K562 (cell line): ENCODE results near the gene JPH4. TPM values are rescaled to one million over a fixed set of nuclear protein-coding genes. Genes with fewer than 3 reads are reported as not detected.

Source experiments
- ATAC-seq: fragments of 200-7000 bp; cut with Tn5 transposase; 3 replicates; pipeline ENCODE4 v1.9.1; 2020; ENCODE audit warnings: moderate library complexity
- BruUV-seq: library from RNA; stranded (reverse); fragments of 400-500 nt; replicated peaks from 2 replicates; lab custom pipeline; 2021; lab: Mats Ljungman, UMichigan
- CTCF ChIA-PET: fragments of 300-600 bp; formaldehyde crosslinking; extraction: SDS; loops from one replicate; lab custom pipeline; 2021; ENCODE audit warnings: low intra/inter-chr PET ratio; lab: Yijun Ruan, JAX
- POLR2A ChIA-PET: fragments of 300-600, 350-650 bp; sonication (Branson Sonifier 250); formaldehyde crosslinking; extraction: SDS; loops from one replicate; lab custom pipeline; 2021; ENCODE audit warnings: antibody characterized with exemption, inconsistent platforms; lab: Yijun Ruan, JAX
- DNase-seq, 4 experiments: peaks; one replicate each; pipeline versions ENCODE4 v3.0.0 to v3.0.0-alpha.2; 2011 to 2018; ENCODE audit warnings: low spot score in 3 of 4, mixed read lengths in 3 of 4; ENCODE audit errors: extremely low read depth in 1 of 4
- FAIRE-seq: peaks from 2 replicates; lab custom pipeline; 2011; peaks lifted over from hg19 to GRCh38; lab: Jason Lieb, UNC
- H2AFZ ChIP-seq: 2 replicates; pipeline ENCODE4 v1.6.0; 2011; ENCODE audit warnings: low read depth, low read length, control low read depth, inconsistent platforms
- H3K27ac ChIP-seq: fragments of 200-600 bp; 3 replicates; pipeline ENCODE4 v1.8.0; 2011; ENCODE audit warnings: low read depth, mild to moderate bottlenecking, control low read depth, inconsistent platforms, low read length, moderate library complexity, mixed read lengths; ENCODE audit errors: extremely low read depth
- H3K27me3 ChIP-seq, 2 experiments: fragments of 300-600 bp in 1 of 2; 2 replicates in 1 of 2; 3 replicates in 1 of 2; pipeline versions ENCODE4 v1.6.0 to v1.8.0; 2011; ENCODE audit warnings: inconsistent platforms in 2 of 2, low read length in 2 of 2, mild to moderate bottlenecking in 1 of 2, mixed read lengths in 1 of 2, moderate library complexity in 1 of 2; ENCODE audit not compliant: control insufficient read depth in 2 of 2, insufficient read depth in 2 of 2
- H3K36me3 ChIP-seq: fragments of 300-600 bp; 3 replicates; pipeline ENCODE4 v1.8.0; 2011; ENCODE audit warnings: mild to moderate bottlenecking, low read length, inconsistent platforms; ENCODE audit not compliant: control insufficient read depth, insufficient read depth
- H3K4me1 ChIP-seq, 2 experiments: fragments of 200-600 bp in 1 of 2; replicated peaks in 1 of 2; 2 replicates in 1 of 2; 3 replicates in 1 of 2; pipeline versions ENCODE4 v1.5.1 to v1.8.0; 2011; ENCODE audit warnings: inconsistent platforms in 2 of 2, low read length in 2 of 2, mild to moderate bottlenecking in 1 of 2, mixed read lengths in 1 of 2, moderate library complexity in 1 of 2; ENCODE audit not compliant: control insufficient read depth in 2 of 2, insufficient read depth in 2 of 2
- H3K4me2 ChIP-seq: 2 replicates; pipeline ENCODE4 v1.6.1; 2011; ENCODE audit warnings: low read length, control low read depth, inconsistent platforms, mixed read lengths; ENCODE audit not compliant: insufficient read depth
- H3K4me3 ChIP-seq: fragments of 200-600 bp; sonication (generic), shearing (Covaris generic); 2 replicates; pipeline ENCODE4 v1.5.1; 2016; ENCODE audit warnings: control low read depth, inconsistent platforms
- H3K79me2 ChIP-seq: fragments of 200-600 bp; 3 replicates; pipeline ENCODE4 v1.8.0; 2011; ENCODE audit warnings: low read length, inconsistent platforms; ENCODE audit not compliant: control insufficient read depth, insufficient read depth
- H3K9ac ChIP-seq, 2 experiments: 2 replicates each; pipeline versions ENCODE4 v1.6.0 to v1.6.1; 2011; ENCODE audit warnings: low read depth in 2 of 2, low read length in 2 of 2, control low read depth in 1 of 2, inconsistent platforms in 1 of 2, mild to moderate bottlenecking in 1 of 2, mixed read lengths in 1 of 2; ENCODE audit not compliant: insufficient read depth in 1 of 2
- H3K9me1 ChIP-seq: one replicate; pipeline ENCODE4 v1.6.0; 2011; ENCODE audit warnings: inconsistent platforms, mild to moderate bottlenecking, low read length, moderate library complexity; ENCODE audit not compliant: control insufficient read depth, insufficient read depth
- H3K9me3 ChIP-seq: replicated peaks from 2 replicates; pipeline ENCODE4 v1.5.1; 2011; ENCODE audit warnings: low read depth, low read length, inconsistent platforms; ENCODE audit not compliant: control insufficient read depth, insufficient read depth
- H4K20me1 ChIP-seq: replicated peaks from 2 replicates; pipeline ENCODE4 v1.6.1; 2011; ENCODE audit warnings: low read length, inconsistent platforms, mixed read lengths; ENCODE audit not compliant: control insufficient read depth, insufficient read depth
- CHCHD3 ChIP-seq: fragments of 250-450 bp; sonication (Bioruptor Pico); IDR thresholded peaks from 2 replicates; pipeline ENCODE4 v2.1.2; 2022; ENCODE audit warnings: mild to moderate bottlenecking
- IRF9 ChIP-seq: fragments of 450-650 bp; IDR thresholded peaks from 2 replicates; pipeline ENCODE4 v1.6.1; 2016; ENCODE audit warnings: missing biosample characterization, missing genetic modification characterization
- MAFK ChIP-seq: IDR thresholded peaks from 2 replicates; pipeline ENCODE4 v1.6.1; 2011; ENCODE audit warnings: low read length, improper control_type of control experiment
- MTF1 ChIP-seq: fragments of 250-450 bp; sonication (Bioruptor Pico); IDR thresholded peaks from 2 replicates; pipeline ENCODE4 v1.9.0; 2021; ENCODE audit warnings: moderate library complexity, mild to moderate bottlenecking, inconsistent platforms, borderline replicate concordance
- TARDBP ChIP-seq: fragments of 450-650 bp; IDR thresholded peaks from 2 replicates; pipeline ENCODE4 v1.6.1; 2016
- TFAM ChIP-seq: fragments of 250-450 bp; sonication (Bioruptor Pico); conservative IDR thresholded peaks from 2 replicates; pipeline ENCODE4 v1.5.0; 2021; ENCODE audit warnings: mild to moderate bottlenecking, moderate library complexity
- ZNF23 ChIP-seq: fragments of 250-450 bp; sonication (Bioruptor Pico); IDR thresholded peaks from 2 replicates; pipeline ENCODE4 v1.4.0; 2020; ENCODE audit warnings: mild to moderate bottlenecking
- ZNF407 ChIP-seq: fragments of 450-650 bp; IDR thresholded peaks from 2 replicates; pipeline ENCODE4 v1.6.1; 2016; ENCODE audit warnings: low read depth
- WGBS: fragments of 100-300 bp; shearing (Covaris generic); methylation state at CpG from one replicate; pipeline ENCODE4 v1.1.6; 2016; ENCODE audit warnings: low coverage, mixed read lengths; ENCODE audit not compliant: insufficient coverage; ENCODE audit errors: missing lambda C conversion rate; 5-methylcytosine and 5-hydroxymethylcytosine counted together
- in situ Hi-C: fragments of 300-500 bp; cut with MboI; formaldehyde crosslinking; loops from 4 replicates; pipeline ENCODE4 v1.15.0; 2018; ENCODE audit warnings: inconsistent platforms, mixed read lengths
- intact Hi-C: fragments of 100-400 bp; cut with micrococcal nuclease; formaldehyde crosslinking; loops from 2 replicates; pipeline ENCODE4 v1.14.2; 2022
- polyA plus RNA-seq, 8 experiments: library from polyadenylated mRNA; depleted of rRNA in 4 of 8; stranded (reverse) in 5 of 8; unstranded in 3 of 8; fragments of >200 nt; fragmentation: Nextera tagmentation in 2 of 8; fragmentation: Illumina TruSeq in 1 of 8; extraction: Ambion mirVana in 2 of 8; extraction: Trizol in 1 of 8; gene quantifications; 2 replicates each; pipeline versions ENCODE4 v1.2.1 to v1.2.3, GENCODE V29; 2011 to 2014; ENCODE audit warnings: inconsistent platforms in 1 of 8, missing spikeins in 1 of 8
- total RNA-seq, 7 experiments: library from RNA; depleted of rRNA in 6 of 7; stranded (reverse); fragments of >200 nt in 6 of 7; fragmentation: Illumina TruSeq in 2 of 7; extraction: Trizol in 2 of 7; gene quantifications; 2 replicates each; pipeline versions ENCODE4 v1.2.1 to v1.2.3, GENCODE V29; 2011 to 2021; ENCODE audit warnings: low replicate concordance in 1 of 7

The JPH4 gene
- total and polyA plus RNA-seq, 9 of the 15 experiments (the other 6 are each of a cell fraction or from before 2014, with no cell fraction given) = 0.04 to 0.13 (median 0.06) TPM; not detected in 5

DNA sequence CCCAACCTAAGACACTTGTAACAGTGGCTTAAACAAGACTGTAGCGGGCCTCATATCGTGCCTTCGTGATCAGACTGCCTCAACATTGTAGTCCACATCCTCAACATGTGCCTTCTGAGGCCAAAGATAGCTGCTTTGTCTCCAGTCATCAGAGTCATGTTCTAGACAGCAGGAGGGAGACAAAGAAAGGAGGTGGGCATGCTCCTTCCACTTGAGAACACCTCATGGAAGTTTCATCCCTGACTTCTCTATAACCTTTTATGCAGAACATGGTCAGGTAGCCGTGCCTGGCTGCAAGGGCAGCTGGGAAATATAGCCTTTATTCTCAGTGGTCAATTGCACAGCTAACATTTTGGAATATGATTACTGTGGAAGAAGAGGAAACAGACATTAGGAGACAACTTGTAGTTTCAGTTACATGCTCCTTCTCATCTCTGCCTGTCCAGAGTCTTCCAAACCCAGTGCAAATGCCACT, 32.3 kb upstream of the JPH4 start:
- H2AFZ ChIP-seq = no peak overlapping the region
- H3K4me2 ChIP-seq = no peak overlapping the region
- TF ChIP-seq MTF1 (CRISPR knock-in tag) (no peak), TARDBP (no peak), CHCHD3 (CRISPR knock-in tag) (no peak), MAFK (no peak), TFAM (CRISPR knock-in tag) (no peak), ZNF407 (no peak), IRF9 (tag) (no peak), ZNF23 (CRISPR knock-in tag) (no peak)
- H3K79me2 ChIP-seq = no peaks in the 10 kb centered on the region
- intact Hi-C loops = no loop called here
- H3K27me3 ChIP-seq = peaks cover 0 to 14% of the 10 kb centered on the region in 2 experiments; a peak in 2 of 5 replicates
- in situ Hi-C loops = no loop called here
- 2% methylated on average over 4 of the region's 4 CpGs for WGBS
- no peak for DNase-seq
- H3K9me1 ChIP-seq = no peaks in the 10 kb centered on the region
- FAIRE-seq = no peak
- H3K4me1 ChIP-seq = no peaks in the 10 kb centered on the region
- H3K27ac ChIP-seq = no peak overlapping the region
- no peak overlapping the region for H3K9ac ChIP-seq
- H3K4me3 ChIP-seq = no peak overlapping the region
- CTCF ChIA-PET = interaction anchor here (1.1 kb wide), 1 partner anchor 21 kb away, joined by 5 read pairs; no protein-coding TSS in a partner anchor
- no peaks in the 10 kb centered on the region for H3K36me3 ChIP-seq
- no TSS peak for BruUV-seq
- H4K20me1 ChIP-seq = no peaks in the 10 kb centered on the region
- ATAC-seq = no peak
- H3K9me3 ChIP-seq = no peaks in the 10 kb centered on the region
- POLR2A ChIA-PET = interaction anchor here (0.8 kb wide), 1 partner anchor 11 kb away, joined by 4 read pairs; no protein-coding TSS in a partner anchor
